GM12874 (cell line): ENCODE measurements around the gene ANKRD65.
A peak's percentile ranks its signal among the peaks of the same experiment; 100 is the strongest.

Source experiments
- CTCF ChIP-seq: IDR thresholded peaks from 2 replicates; pipeline ENCODE4 v1.5.1; 2011; ENCODE audit warnings: low read depth, mild to moderate bottlenecking, control low read depth, low read length, moderate library complexity; ENCODE audit not compliant: insufficient read depth

Gene ANKRD65

GRCh38 chr1:1451696-1452364 lies 30.8 kb upstream of the ANKRD65 start:
- no peak for TF ChIP-seq CTCF

- no peak for TF ChIP-seq CTCF
Measured at GRCh38 chr1:1449099-1449739, 28.1 kb upstream of the ANKRD65 start, which contains the start of gene ATAD3C. Gene ATAD3C, plus strand, starts transcription at chr1:1449689. Its CDS starts 995 bp downstream, at chr1:1450684.

GRCh38 chr1:1442069-1442770 lies 21.1 kb upstream of the ANKRD65 start:
- TF ChIP-seq CTCF = no peak

- TF ChIP-seq CTCF = peak; percentile 98
Measured at GRCh38 chr1:1441002-1441888, 20.2 kb upstream of the ANKRD65 start.

- no peak for TF ChIP-seq CTCF
Measured at GRCh38 chr1:1440262-1441001, 19.4 kb upstream of the ANKRD65 start.

- no peak for TF ChIP-seq CTCF
Measured at GRCh38 chr1:1439546-1440261, 18.6 kb upstream of the ANKRD65 start.
